Measurements from ENCODE around the gene SMIM33. TPM values are rescaled to one million over a fixed set of nuclear protein-coding genes. Genes with fewer than 3 reads are reported as not detected.

The SMIM33 gene
- total RNA-seq, 1 experiment from 2014 or later: not detected

DNA sequence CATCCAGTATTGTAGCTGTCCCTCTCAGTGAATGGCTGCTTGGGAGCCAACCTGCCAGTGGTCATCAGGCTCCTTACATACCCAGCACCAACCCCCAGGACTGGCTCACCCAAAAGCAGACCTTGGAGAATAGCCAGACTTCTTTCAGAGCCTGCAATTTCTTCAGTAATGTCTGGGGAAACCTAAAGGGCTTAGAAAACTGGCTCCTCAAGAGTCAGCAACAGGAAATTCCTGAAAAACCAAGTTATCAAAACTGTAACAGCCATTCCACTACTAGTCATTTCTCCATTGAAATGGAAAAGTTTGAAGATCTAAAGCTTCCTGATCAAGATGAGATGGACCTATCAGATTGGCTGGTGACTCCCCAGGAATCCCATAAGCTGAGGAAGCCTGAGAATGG is 24.0 kb downstream of the SMIM33 start (continued):
- no peak for TF ChIP-seq OVOL2 (CRISPR knock-in tag; IDR thresholded peaks at IDR 0.05; ENCODE audit: borderline replicate concordance)
- TF ChIP-seq ZSCAN18 (CRISPR knock-in tag; IDR thresholded peaks at IDR 0.05): no peak
- TF ChIP-seq, protein P1, sequence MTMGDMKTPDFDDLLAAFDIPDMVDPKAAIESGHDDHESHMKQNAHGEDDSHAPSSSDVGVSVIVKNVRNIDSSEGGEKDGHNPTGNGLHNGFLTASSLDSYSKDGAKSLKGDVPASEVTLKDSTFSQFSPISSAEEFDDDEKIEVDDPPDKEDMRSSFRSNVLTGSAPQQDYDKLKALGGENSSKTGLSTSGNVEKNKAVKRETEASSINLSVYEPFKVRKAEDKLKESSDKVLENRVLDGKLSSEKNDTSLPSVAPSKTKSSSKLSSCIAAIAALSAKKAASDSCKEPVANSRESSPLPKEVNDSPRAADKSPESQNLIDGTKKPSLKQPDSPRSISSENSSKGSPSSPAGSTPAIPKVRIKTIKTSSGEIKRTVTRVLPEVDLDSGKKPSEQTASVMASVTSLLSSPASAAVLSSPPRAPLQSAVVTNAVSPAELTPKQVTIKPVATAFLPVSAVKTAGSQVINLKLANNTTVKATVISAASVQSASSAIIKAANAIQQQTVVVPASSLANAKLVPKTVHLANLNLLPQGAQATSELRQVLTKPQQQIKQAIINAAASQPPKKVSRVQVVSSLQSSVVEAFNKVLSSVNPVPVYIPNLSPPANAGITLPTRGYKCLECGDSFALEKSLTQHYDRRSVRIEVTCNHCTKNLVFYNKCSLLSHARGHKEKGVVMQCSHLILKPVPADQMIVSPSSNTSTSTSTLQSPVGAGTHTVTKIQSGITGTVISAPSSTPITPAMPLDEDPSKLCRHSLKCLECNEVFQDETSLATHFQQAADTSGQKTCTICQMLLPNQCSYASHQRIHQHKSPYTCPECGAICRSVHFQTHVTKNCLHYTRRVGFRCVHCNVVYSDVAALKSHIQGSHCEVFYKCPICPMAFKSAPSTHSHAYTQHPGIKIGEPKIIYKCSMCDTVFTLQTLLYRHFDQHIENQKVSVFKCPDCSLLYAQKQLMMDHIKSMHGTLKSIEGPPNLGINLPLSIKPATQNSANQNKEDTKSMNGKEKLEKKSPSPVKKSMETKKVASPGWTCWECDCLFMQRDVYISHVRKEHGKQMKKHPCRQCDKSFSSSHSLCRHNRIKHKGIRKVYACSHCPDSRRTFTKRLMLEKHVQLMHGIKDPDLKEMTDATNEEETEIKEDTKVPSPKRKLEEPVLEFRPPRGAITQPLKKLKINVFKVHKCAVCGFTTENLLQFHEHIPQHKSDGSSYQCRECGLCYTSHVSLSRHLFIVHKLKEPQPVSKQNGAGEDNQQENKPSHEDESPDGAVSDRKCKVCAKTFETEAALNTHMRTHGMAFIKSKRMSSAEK (CRISPR knock-in tag; IDR thresholded peaks at IDR 0.05; ENCODE audit: borderline replicate concordance): no peak
- TF ChIP-seq ZNF416 (CRISPR knock-in tag; IDR thresholded peaks at IDR 0.05): no peak
- no peak for TF ChIP-seq ZNF317 (CRISPR knock-in tag; IDR thresholded peaks at IDR 0.05; ENCODE audit: borderline replicate concordance, low read depth)
- TF ChIP-seq, protein P2, sequence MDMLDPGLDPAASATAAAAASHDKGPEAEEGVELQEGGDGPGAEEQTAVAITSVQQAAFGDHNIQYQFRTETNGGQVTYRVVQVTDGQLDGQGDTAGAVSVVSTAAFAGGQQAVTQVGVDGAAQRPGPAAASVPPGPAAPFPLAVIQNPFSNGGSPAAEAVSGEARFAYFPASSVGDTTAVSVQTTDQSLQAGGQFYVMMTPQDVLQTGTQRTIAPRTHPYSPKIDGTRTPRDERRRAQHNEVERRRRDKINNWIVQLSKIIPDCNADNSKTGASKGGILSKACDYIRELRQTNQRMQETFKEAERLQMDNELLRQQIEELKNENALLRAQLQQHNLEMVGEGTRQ (CRISPR knock-in tag; IDR thresholded peaks at IDR 0.05): no peak
- no peak for TF ChIP-seq ELF4 (CRISPR knock-in tag; IDR thresholded peaks at IDR 0.05; ENCODE audit: low read depth)
- TF ChIP-seq SOX15 (CRISPR knock-in tag; IDR thresholded peaks at IDR 0.05): no peak

DNA sequence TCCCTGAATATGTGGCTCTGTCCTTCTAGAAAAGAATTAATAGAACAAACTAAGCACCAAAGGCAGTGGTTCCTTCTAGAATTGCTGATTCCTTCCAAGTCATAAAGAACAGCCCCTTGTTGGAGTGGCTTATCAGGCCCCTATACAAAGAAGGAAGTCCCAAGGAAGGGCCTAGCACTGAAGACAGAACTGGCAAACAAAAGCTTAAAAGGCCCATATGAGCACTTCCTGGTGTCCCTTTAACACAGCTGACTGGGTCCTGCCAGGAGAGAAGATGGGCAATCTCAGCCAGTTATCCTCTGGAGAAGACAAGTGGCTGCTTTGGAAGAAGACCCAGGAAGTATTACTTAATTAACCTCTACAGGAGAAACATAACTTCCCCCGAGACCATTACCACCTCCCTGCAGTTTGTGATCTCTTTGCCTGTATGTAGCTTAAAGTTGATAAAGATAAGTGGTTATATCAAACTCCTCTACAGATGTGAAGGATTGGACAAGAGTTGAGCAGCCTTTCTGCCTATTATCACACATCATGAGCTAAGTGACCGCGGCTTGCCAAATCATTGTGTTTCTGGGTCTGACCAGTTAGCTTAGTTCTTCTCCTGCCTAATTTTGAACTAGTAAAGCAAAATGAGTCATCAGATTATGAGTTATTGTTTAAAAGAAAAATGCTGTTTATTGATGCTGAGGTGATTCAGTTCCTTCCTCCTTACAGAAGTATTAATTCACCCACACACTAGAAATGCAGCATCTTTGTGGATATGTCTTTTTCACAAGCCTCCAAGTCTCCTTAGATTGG is 25.0 kb downstream of the SMIM33 start:
- H3K4me3 Mint-ChIP-seq: no peak overlapping the region
- no peak overlapping the region for H3K27ac Mint-ChIP-seq
- H3K27me3 Mint-ChIP-seq (ENCODE audit: low read depth): no peaks in the 10 kb centered on the region
- H3K4me1 Mint-ChIP-seq: no peaks in the 10 kb centered on the region
- POLR2A ChIA-PET: no interaction called here
- H3K36me3 Mint-ChIP-seq: no peaks in the 10 kb centered on the region
- DNase-seq (ENCODE audit: low spot score): no peak
- no peaks in the 10 kb centered on the region for H3K9me3 Mint-ChIP-seq
- no peak for ATAC-seq
- CTCF ChIA-PET: interaction anchor here (0.6 to 1.8 kb wide), 3 partner anchors 18 to 270 kb away, joined by 3 to 5 read pairs (median 3); no protein-coding TSS in a partner anchor
- TF ChIP-seq ZBTB21 (CRISPR knock-in tag; IDR thresholded peaks at IDR 0.05; ENCODE audit: borderline replicate concordance): no peak
- no peak for TF ChIP-seq FOXK1 (CRISPR knock-in tag; IDR thresholded peaks at IDR 0.05)
- TF ChIP-seq, protein P3, sequence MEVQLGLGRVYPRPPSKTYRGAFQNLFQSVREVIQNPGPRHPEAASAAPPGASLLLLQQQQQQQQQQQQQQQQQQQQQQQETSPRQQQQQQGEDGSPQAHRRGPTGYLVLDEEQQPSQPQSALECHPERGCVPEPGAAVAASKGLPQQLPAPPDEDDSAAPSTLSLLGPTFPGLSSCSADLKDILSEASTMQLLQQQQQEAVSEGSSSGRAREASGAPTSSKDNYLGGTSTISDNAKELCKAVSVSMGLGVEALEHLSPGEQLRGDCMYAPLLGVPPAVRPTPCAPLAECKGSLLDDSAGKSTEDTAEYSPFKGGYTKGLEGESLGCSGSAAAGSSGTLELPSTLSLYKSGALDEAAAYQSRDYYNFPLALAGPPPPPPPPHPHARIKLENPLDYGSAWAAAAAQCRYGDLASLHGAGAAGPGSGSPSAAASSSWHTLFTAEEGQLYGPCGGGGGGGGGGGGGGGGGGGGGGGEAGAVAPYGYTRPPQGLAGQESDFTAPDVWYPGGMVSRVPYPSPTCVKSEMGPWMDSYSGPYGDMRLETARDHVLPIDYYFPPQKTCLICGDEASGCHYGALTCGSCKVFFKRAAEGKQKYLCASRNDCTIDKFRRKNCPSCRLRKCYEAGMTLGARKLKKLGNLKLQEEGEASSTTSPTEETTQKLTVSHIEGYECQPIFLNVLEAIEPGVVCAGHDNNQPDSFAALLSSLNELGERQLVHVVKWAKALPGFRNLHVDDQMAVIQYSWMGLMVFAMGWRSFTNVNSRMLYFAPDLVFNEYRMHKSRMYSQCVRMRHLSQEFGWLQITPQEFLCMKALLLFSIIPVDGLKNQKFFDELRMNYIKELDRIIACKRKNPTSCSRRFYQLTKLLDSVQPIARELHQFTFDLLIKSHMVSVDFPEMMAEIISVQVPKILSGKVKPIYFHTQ (CRISPR knock-in tag; IDR thresholded peaks at IDR 0.05): no peak
- TF ChIP-seq, protein P2 (CRISPR knock-in tag; IDR thresholded peaks at IDR 0.05): no peak
- TF ChIP-seq JAZF1 (CRISPR knock-in tag; IDR thresholded peaks at IDR 0.05): no peak
- no peak for TF ChIP-seq GRHL2 (CRISPR knock-in tag; IDR thresholded peaks at IDR 0.05; ENCODE audit: insufficient replicate concordance, severe bottlenecking)
- no peak for TF ChIP-seq ZNF219 (CRISPR knock-in tag; IDR thresholded peaks at IDR 0.05; ENCODE audit: borderline replicate concordance)
- TF ChIP-seq IRF1 (CRISPR knock-in tag; IDR thresholded peaks at IDR 0.05): no peak
- no peak for TF ChIP-seq ZNF281 (CRISPR knock-in tag; IDR thresholded peaks at IDR 0.05)
